Measurements from ENCODE around the gene EEF1A1. TPM values are rescaled to one million over a fixed set of nuclear protein-coding genes. Genes with fewer than 3 reads are reported as not detected.
"Not testable (repeated sequence)": the region's sequence is repeated elsewhere in the genome, so short reads cannot be mapped to it uniquely, and the experiment has no call there.

Gene EEF1A1
- total RNA-seq, 1 donor from 2014 or later: 9,028 TPM

DNA sequence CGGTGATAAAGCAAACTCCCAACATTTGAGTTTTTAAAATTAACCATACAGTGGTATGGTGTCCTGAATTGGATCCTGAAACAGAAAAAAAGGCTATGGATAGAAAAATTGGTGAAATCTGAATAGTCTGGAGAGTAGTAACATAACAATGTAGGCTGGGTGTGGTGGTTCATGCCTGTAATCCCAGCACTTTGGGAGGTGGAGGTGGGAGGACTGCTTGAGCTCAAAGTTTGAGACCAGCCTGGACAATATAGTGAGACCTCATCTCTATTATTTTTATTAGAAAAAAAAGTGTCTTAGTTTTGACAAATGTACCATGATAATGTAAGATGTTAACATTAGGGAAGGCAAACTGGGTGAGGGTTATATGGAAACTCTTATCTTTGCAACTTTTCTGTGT lies 11.0 kb downstream of the EEF1A1 start:
- Histone ChIP-seq H3K36me3 (peaks cover 10% of the 10 kb centered on the region), H3K4me1 (peaks cover under 1% of the 10 kb centered on the region), H3K27me3 (no peaks in the 10 kb centered on the region), H3K4me3 (no peak overlapping the region), H3K9me3 (no peaks in the 10 kb centered on the region), H3K27ac (no peak overlapping the region)
- DNase-seq: no peak
- TF ChIP-seq, protein P1, sequence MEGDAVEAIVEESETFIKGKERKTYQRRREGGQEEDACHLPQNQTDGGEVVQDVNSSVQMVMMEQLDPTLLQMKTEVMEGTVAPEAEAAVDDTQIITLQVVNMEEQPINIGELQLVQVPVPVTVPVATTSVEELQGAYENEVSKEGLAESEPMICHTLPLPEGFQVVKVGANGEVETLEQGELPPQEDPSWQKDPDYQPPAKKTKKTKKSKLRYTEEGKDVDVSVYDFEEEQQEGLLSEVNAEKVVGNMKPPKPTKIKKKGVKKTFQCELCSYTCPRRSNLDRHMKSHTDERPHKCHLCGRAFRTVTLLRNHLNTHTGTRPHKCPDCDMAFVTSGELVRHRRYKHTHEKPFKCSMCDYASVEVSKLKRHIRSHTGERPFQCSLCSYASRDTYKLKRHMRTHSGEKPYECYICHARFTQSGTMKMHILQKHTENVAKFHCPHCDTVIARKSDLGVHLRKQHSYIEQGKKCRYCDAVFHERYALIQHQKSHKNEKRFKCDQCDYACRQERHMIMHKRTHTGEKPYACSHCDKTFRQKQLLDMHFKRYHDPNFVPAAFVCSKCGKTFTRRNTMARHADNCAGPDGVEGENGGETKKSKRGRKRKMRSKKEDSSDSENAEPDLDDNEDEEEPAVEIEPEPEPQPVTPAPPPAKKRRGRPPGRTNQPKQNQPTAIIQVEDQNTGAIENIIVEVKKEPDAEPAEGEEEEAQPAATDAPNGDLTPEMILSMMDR (IDR thresholded peaks at IDR 0.05): no peak
- ATAC-seq: no peak
- intact Hi-C loops (cut with DNase I): no loop called here

DNA sequence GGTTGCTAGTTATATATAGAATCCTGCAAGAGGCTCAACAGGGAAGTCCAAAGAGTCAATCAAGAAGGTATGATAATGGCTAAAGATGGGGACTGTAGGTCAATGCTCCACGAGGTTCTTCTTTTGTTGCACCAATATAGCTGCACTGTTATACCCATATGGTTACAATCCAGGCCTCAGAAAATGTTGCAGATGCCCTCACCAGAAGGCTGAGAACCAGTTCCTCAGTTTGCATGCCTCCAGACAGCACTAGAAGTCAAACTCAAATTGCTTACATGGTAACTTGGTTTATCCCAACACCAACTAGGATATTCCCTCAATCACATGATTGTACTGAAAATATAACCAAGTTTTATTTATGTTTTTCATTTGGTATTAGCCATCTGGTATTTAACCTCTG lies 12.1 kb downstream of the EEF1A1 start:
- ATAC-seq (no peak), DNase-seq (no peak)
- H3K27me3 ChIP-seq: no peaks in the 10 kb centered on the region
- no peak overlapping the region for H3K27ac ChIP-seq
- intact Hi-C loops (cut with DNase I): no loop called here
- H3K4me1 ChIP-seq: no peaks in the 10 kb centered on the region
- no peaks in the 10 kb centered on the region for H3K9me3 ChIP-seq
- peaks cover 6% of the 10 kb centered on the region for H3K36me3 ChIP-seq
- TF ChIP-seq, protein P1 (IDR thresholded peaks at IDR 0.05): no peak
- H3K4me3 ChIP-seq: no peak overlapping the region

DNA sequence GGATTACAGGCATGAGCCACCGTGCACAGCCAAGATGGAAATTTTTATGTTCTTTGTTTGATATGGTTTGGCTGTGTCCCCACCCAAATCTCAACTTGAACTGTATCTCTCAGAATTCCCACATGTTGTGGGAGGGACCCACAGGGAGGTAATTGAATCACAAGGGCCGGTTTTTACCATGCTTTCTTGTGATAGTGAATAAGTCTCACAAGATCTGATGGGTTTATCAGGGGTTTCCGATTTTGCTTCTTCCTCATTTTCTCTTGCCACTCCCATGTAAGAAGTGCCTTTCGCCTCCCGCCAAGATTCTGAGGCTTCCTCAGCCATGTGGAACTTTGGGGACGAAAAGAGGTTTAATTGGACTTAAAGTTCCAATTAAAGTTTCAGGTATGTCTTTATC lies 14.6 kb downstream of the EEF1A1 start:
- H3K4me1 ChIP-seq: no peaks in the 10 kb centered on the region
- H3K4me3 ChIP-seq: no peak overlapping the region
- no peak for ATAC-seq
- no peak overlapping the region for H3K27ac ChIP-seq
- peaks cover 31% of the 10 kb centered on the region for H3K36me3 ChIP-seq
- TF ChIP-seq, protein P1 (IDR thresholded peaks at IDR 0.05): no peak
- intact Hi-C loops (cut with DNase I): no loop called here
- no peak for DNase-seq
- no peaks in the 10 kb centered on the region for H3K9me3 ChIP-seq
- H3K27me3 ChIP-seq: no peaks in the 10 kb centered on the region

GRCh38 chr6:73505705-73506104 lies 15.1 kb downstream of the EEF1A1 start:
- H3K9me3 ChIP-seq; H3K4me3 ChIP-seq; DNase-seq; H3K27me3 ChIP-seq; H3K27ac ChIP-seq; ATAC-seq; H3K4me1 ChIP-seq; intact Hi-C loops (cut with DNase I): not testable (repeated sequence)
- H3K36me3 ChIP-seq: peaks cover 36% of the 10 kb centered on the region

GRCh38 chr6:73505142-73505541 lies 15.7 kb downstream of the EEF1A1 start:
- Histone ChIP-seq H3K4me3 (no peak overlapping the region), H3K9me3 (no peaks in the 10 kb centered on the region), H3K36me3 (peaks cover 42% of the 10 kb centered on the region), H3K27ac (no peak overlapping the region), H3K4me1 (no peaks in the 10 kb centered on the region), H3K27me3 (no peaks in the 10 kb centered on the region)
- intact Hi-C loops (cut with DNase I): no loop called here
- ATAC-seq: no peak
- TF ChIP-seq, protein P1 (IDR thresholded peaks at IDR 0.05): no peak
- no peak for DNase-seq

DNA sequence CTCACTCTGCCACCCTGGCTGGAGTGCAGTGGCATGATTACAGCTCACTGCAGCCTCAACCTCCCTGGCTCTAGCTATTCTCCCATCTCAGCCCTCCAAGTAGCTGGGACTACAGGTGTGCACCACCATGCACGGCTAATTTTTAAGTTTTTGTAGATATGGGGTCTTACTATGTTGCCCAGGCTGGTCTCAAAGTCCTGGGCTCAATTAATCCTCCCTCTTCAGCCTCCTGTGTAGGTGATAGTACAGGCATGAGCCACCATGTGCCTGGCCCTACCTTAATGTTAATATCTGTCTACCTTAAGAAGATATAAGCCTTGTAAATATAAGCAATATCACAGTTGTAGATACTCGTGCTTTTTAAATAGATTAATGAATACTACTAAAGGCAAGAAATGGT lies 16.7 kb downstream of the EEF1A1 start:
- Histone ChIP-seq H3K4me3 (no peak overlapping the region), H3K4me1 (no peaks in the 10 kb centered on the region), H3K9me3 (no peaks in the 10 kb centered on the region), H3K36me3 (peaks cover 52% of the 10 kb centered on the region), H3K27ac (no peak overlapping the region), H3K27me3 (no peaks in the 10 kb centered on the region)
- no peak for ATAC-seq
- no peak for DNase-seq
- intact Hi-C loops (cut with DNase I): no loop called here
- TF ChIP-seq, protein P1 (IDR thresholded peaks at IDR 0.05): no peak

Data from upper lobe of right lung (tissue), 1 donor.